Endothelial cell of umbilical vein (primary cell): Measurements from ENCODE around the gene RPL38.

Experiments
- CTCF ChIP-seq, 2 donors: IDR thresholded peaks; 1 replicate in 1 of 2; 2 replicates in 1 of 2; pipeline ENCODE4 v1.5.1; 2011; ENCODE audit warnings: low read length in 2 of 2, mild to moderate bottlenecking in 2 of 2, moderate library complexity in 2 of 2, control low read depth in 1 of 2, inconsistent platforms in 1 of 2, low read depth in 1 of 2; ENCODE audit not compliant: insufficient read depth in 1 of 2; ENCODE audit errors: extremely low read depth in 1 of 2
- EZH2 ChIP-seq: IDR thresholded peaks from 2 replicates; pipeline ENCODE4 v1.6.1; 2012; ENCODE audit warnings: borderline replicate concordance, low read depth, mild to moderate bottlenecking, moderate library complexity, low read length, inconsistent platforms; ENCODE audit not compliant: severe bottlenecking
- FOS ChIP-seq: IDR thresholded peaks from 2 replicates; pipeline ENCODE4 v1.6.1; 2011; ENCODE audit warnings: mild to moderate bottlenecking, low read length, moderate library complexity, borderline replicate concordance; ENCODE audit not compliant: insufficient read depth
- GATA2 ChIP-seq: IDR thresholded peaks from 2 replicates; pipeline ENCODE4 v1.7.0; 2011; ENCODE audit warnings: low read depth, mild to moderate bottlenecking, moderate library complexity, mixed read lengths, low read length; ENCODE audit not compliant: insufficient read length, insufficient read depth
- MAX ChIP-seq: IDR thresholded peaks from 2 replicates; pipeline ENCODE4 v1.6.1; 2011; ENCODE audit not compliant: insufficient read depth, insufficient read length
- MYC ChIP-seq: IDR thresholded peaks from one replicate; pipeline ENCODE4 v1.6.1; 2011; ENCODE audit warnings: mild to moderate bottlenecking, low read depth, low read length
- POLR2A ChIP-seq: IDR thresholded peaks from 2 replicates; pipeline ENCODE4 v1.6.1; 2012; ENCODE audit warnings: low read depth, mild to moderate bottlenecking, control low read depth, low read length
- POLR2AphosphoS5 ChIP-seq: IDR thresholded peaks from 2 replicates; pipeline ENCODE4 v1.6.1; 2012; ENCODE audit warnings: low read depth, mild to moderate bottlenecking, control low read depth, low read length, moderate library complexity; ENCODE audit not compliant: insufficient read depth

- no peak for TF ChIP-seq EZH2
- TF ChIP-seq CTCF (IDR thresholded peaks at IDR 0.05; ENCODE audit: extremely low read depth in 1 of 2, insufficient read depth in 1 of 2, low read depth in 1 of 2, low read length in 2 of 2) = no peak
- no peak for TF ChIP-seq POLR2A
- TF ChIP-seq FOS = no peak
- no peak for TF ChIP-seq POLR2AphosphoS5
- TF ChIP-seq MYC = no peak
- TF ChIP-seq GATA2 = no peak
- no peak for TF ChIP-seq MAX
Observed at GRCh38 chr17:74161503-74161875, 42.0 kb upstream of the RPL38 start.
